H9 (cell line): ENCODE data around the gene TGFB1I1. TPM values are rescaled to one million over a fixed set of nuclear protein-coding genes. Genes with fewer than 3 reads are reported as not detected.
A peak's percentile ranks its signal among the peaks of the same experiment; 100 is the strongest.

Experiments
- DNase-seq: peaks from one replicate; pipeline ENCODE4 v3.0.0-alpha.2; 2017
- H2AFZ ChIP-seq: one replicate; pipeline ENCODE4 v1.6.1; 2013; ENCODE audit warnings: mild to moderate bottlenecking, low read length, control low read depth, moderate library complexity
- H2AK5ac ChIP-seq: 2 replicates; pipeline ENCODE4 v1.6.1; 2013; ENCODE audit warnings: low read length, control low read depth, mixed read lengths; ENCODE audit not compliant: insufficient read length
- H2BK120ac ChIP-seq: one replicate; pipeline ENCODE4 v1.6.1; 2013; ENCODE audit warnings: low read depth, mild to moderate bottlenecking, low read length, control low read depth, inconsistent platforms; ENCODE audit not compliant: poor library complexity, severe bottlenecking
- H2BK12ac ChIP-seq: 2 replicates; pipeline ENCODE4 v1.6.1; 2013; ENCODE audit warnings: low read length, control low read depth, mixed read lengths, low read depth; ENCODE audit not compliant: insufficient read length
- H2BK15ac ChIP-seq: 2 replicates; pipeline ENCODE4 v1.6.1; 2013; ENCODE audit warnings: low read depth, low read length, control low read depth
- H2BK20ac ChIP-seq: one replicate; pipeline ENCODE4 v1.6.1; 2013; ENCODE audit warnings: low read depth, mild to moderate bottlenecking, low read length, control low read depth, inconsistent platforms; ENCODE audit not compliant: poor library complexity, severe bottlenecking
- H2BK5ac ChIP-seq: 2 replicates; pipeline ENCODE4 v1.6.1; 2013; ENCODE audit warnings: low read length, control low read depth, mixed read lengths; ENCODE audit not compliant: insufficient read length
- H3K14ac ChIP-seq: 2 replicates; pipeline ENCODE4 v1.6.1; 2013; ENCODE audit warnings: low read length, control low read depth; ENCODE audit not compliant: insufficient read depth
- H3K18ac ChIP-seq: 2 replicates; pipeline ENCODE4 v1.6.1; 2013; ENCODE audit warnings: low read depth, mild to moderate bottlenecking, mixed read lengths, low read length, control low read depth; ENCODE audit not compliant: insufficient read length
- H3K23ac ChIP-seq: 2 replicates; pipeline ENCODE4 v1.6.1; 2013; ENCODE audit warnings: low read length, control low read depth, mixed read lengths, low read depth; ENCODE audit not compliant: insufficient read length
- H3K23me2 ChIP-seq: 2 replicates; pipeline ENCODE4 v1.6.1; 2013; ENCODE audit warnings: low read depth, mild to moderate bottlenecking, mixed read lengths, low read length, control low read depth; ENCODE audit not compliant: insufficient read length, poor library complexity, severe bottlenecking
- H3K27ac ChIP-seq: 2 replicates; pipeline ENCODE4 v1.5.1; 2013; ENCODE audit warnings: low read length, control low read depth, mixed read lengths, low read depth; ENCODE audit not compliant: insufficient read length
- H3K27me3 ChIP-seq: 2 replicates; pipeline ENCODE4 v1.6.1; 2013; ENCODE audit warnings: low read length, control low read depth, inconsistent platforms; ENCODE audit not compliant: insufficient read depth
- H3K4ac ChIP-seq: 2 replicates; pipeline ENCODE4 v1.6.1; 2013; ENCODE audit warnings: low read depth, mild to moderate bottlenecking, control low read depth, inconsistent platforms, low read length, moderate library complexity
- H3K4me1 ChIP-seq: 2 replicates; pipeline ENCODE4 v1.6.1; 2013; ENCODE audit warnings: low read length, control low read depth, inconsistent platforms; ENCODE audit not compliant: insufficient read depth
- H3K4me2 ChIP-seq: 2 replicates; pipeline ENCODE4 v1.6.1; 2013; ENCODE audit warnings: low read length, control low read depth, mixed read lengths; ENCODE audit not compliant: insufficient read length, insufficient read depth
- H3K56ac ChIP-seq: 2 replicates; pipeline ENCODE4 v1.6.1; 2013; ENCODE audit warnings: low read depth, mild to moderate bottlenecking, mixed read lengths, low read length, control low read depth; ENCODE audit not compliant: insufficient read length
- H3K79me1 ChIP-seq: 2 replicates; pipeline ENCODE4 v1.6.1; 2013; ENCODE audit warnings: low read depth, mild to moderate bottlenecking, moderate library complexity, low read length, control low read depth, inconsistent platforms; ENCODE audit not compliant: insufficient read depth, poor library complexity, severe bottlenecking
- H3K79me2 ChIP-seq: 2 replicates; pipeline ENCODE4 v1.6.1; 2013; ENCODE audit warnings: low read length, control low read depth, inconsistent platforms; ENCODE audit not compliant: insufficient read depth
- H3K9ac ChIP-seq: 2 replicates; pipeline ENCODE4 v1.6.1; 2013; ENCODE audit warnings: low read length, control low read depth, mixed read lengths; ENCODE audit not compliant: insufficient read length; ENCODE audit errors: extremely low read depth
- H3K9me3 ChIP-seq: one replicate; pipeline ENCODE4 v1.6.1; 2013; ENCODE audit warnings: low read depth, low read length, inconsistent platforms; ENCODE audit not compliant: control insufficient read depth
- H3T11ph ChIP-seq: one replicate; pipeline ENCODE4 v1.6.1; 2013; ENCODE audit warnings: mild to moderate bottlenecking, low read length, control low read depth, inconsistent platforms
- H4K20me1 ChIP-seq: one replicate; pipeline ENCODE4 v1.6.1; 2013; ENCODE audit not compliant: control insufficient read depth, insufficient read length, insufficient read depth
- H4K5ac ChIP-seq: 2 replicates; pipeline ENCODE4 v1.6.1; 2013; ENCODE audit warnings: low read depth, mild to moderate bottlenecking, mixed read lengths, low read length, control low read depth; ENCODE audit not compliant: insufficient read length
- H4K8ac ChIP-seq: replicated peaks from 2 replicates; pipeline ENCODE4 v1.6.1; 2013; ENCODE audit warnings: low read length, control low read depth, mixed read lengths, low read depth; ENCODE audit not compliant: insufficient read length
- H4K91ac ChIP-seq: 2 replicates; pipeline ENCODE4 v1.6.1; 2013; ENCODE audit warnings: low read depth, mild to moderate bottlenecking, moderate library complexity, mixed read lengths, low read length, control low read depth; ENCODE audit not compliant: insufficient read length
- H3K27ac Mint-ChIP-seq, 3 experiments: 2 replicates in 2 of 3; 3 replicates in 1 of 3; pipeline ENCODE4 v1.8.0; 2020 to 2021; ENCODE audit warnings: mixed read lengths in 3 of 3, mild to moderate bottlenecking in 1 of 3, moderate library complexity in 1 of 3
- H3K27me3 Mint-ChIP-seq: 2 replicates; pipeline ENCODE4 v1.8.0; 2021; ENCODE audit warnings: low read depth, mild to moderate bottlenecking, moderate library complexity, mixed read lengths
- H3K36me3 Mint-ChIP-seq, 3 experiments: 2 replicates in 2 of 3; 3 replicates in 1 of 3; pipeline ENCODE4 v1.8.0; 2020 to 2021; ENCODE audit warnings: low read depth in 3 of 3, mixed read lengths in 3 of 3; ENCODE audit not compliant: insufficient read depth in 1 of 3
- H3K4me1 Mint-ChIP-seq, 2 experiments: 2 replicates each; pipeline ENCODE4 v1.8.0; 2020; ENCODE audit warnings: mixed read lengths in 2 of 2
- H3K4me3 Mint-ChIP-seq, 2 experiments: 2 replicates in 1 of 2; 3 replicates in 1 of 2; pipeline ENCODE4 v1.8.0; 2020 to 2021; ENCODE audit warnings: mild to moderate bottlenecking in 2 of 2, mixed read lengths in 2 of 2, moderate library complexity in 1 of 2
- H3K9me3 Mint-ChIP-seq, 2 experiments: 2 replicates in 1 of 2; 3 replicates in 1 of 2; pipeline ENCODE4 v1.8.0; 2020; ENCODE audit warnings: mild to moderate bottlenecking in 2 of 2, mixed read lengths in 2 of 2, moderate library complexity in 1 of 2
- WGBS: extraction: QIAGEN DNeasy Blood & Tissue Kit; methylation state at CpG from one replicate; pipeline ENCODE4 v1.1.7; 2013; ENCODE audit warnings: missing lambda C conversion rate, low lambda C conversion rate, mixed read lengths; ENCODE audit not compliant: insufficient read length; ENCODE audit errors: extremely low coverage; 5-methylcytosine and 5-hydroxymethylcytosine counted together
- total RNA-seq: library from RNA; stranded (reverse); gene quantifications from 2 replicates; pipeline ENCODE4 v1.2.1, GENCODE V29; 2021
- TF ChIP-seq, protein P1 (sequence below): fragments of 200-600 bp; sonication (generic); conservative IDR thresholded peaks from 3 replicates; pipeline ENCODE4 v1.8.0; 2021; ENCODE audit warnings: antibody characterized with exemption, mild to moderate bottlenecking

TGFB1I1 gene
- total RNA-seq, 1 experiment from 2014 or later: 15.4 TPM

DNA sequence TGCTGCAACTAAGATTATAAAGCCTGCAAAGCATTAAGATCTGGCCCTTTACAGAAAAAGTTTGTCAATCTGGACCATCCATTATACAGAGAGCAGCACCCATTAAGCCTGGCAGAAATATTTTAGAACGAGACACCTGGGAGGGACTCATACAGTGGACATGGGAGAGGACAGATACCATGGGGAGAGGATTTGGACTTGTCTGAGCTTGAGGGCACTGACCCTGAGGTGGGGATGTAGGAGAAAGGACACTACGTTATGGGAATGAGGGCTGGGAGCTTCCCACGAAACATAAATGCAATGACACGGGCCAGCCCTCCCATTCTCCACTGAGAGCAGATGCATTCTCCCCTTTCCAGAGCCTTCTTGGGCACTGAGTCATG is 30.0 kb downstream of the TGFB1I1 start:
- Histone ChIP-seq H3K23me2 (no peaks in the 10 kb centered on the region), H3T11ph (no peak overlapping the region), H2BK5ac (no peak overlapping the region), H3K18ac (no peak overlapping the region), H4K8ac (no peak overlapping the region), H2BK20ac (no peak overlapping the region), H3K9ac (no peak overlapping the region), H2BK15ac (no peak overlapping the region), H3K4ac (no peak overlapping the region), H3K14ac (no peak overlapping the region), H3K4me2 (peak overlapping the region; percentile 3), H3K9me3 (no peaks in the 10 kb centered on the region), H3K56ac (no peak overlapping the region), H3K27me3 (no peaks in the 10 kb centered on the region), H2BK120ac (no peak overlapping the region), H4K91ac (no peak overlapping the region), H4K5ac (no peak overlapping the region), H3K79me1 (no peaks in the 10 kb centered on the region), H3K79me2 (no peaks in the 10 kb centered on the region), H3K23ac (no peak overlapping the region), H2AK5ac (no peak overlapping the region), H2AFZ (no peak overlapping the region), H3K27ac (no peak overlapping the region), H2BK12ac (no peak overlapping the region), H3K4me1 (peaks cover 6% of the 10 kb centered on the region; the same call in 1 of the 2 replicates), H4K20me1 (no peaks in the 10 kb centered on the region)
- Mint-ChIP-seq H3K4me3 (no peak overlapping the region), H3K36me3 (peaks cover 3 to 32% (median 24%) of the 10 kb centered on the region in 3 experiments; a peak in 6 of 7 replicates), H3K4me1 (peaks cover 18 to 20% of the 10 kb centered on the region in 2 experiments), H3K27ac (peak overlapping the region in 2 of 3 experiments; percentile 58 to 67; a peak in 4 of 7 replicates), H3K9me3 (no peaks in the 10 kb centered on the region), H3K27me3 (no peaks in the 10 kb centered on the region)
- no peak for DNase-seq
- TF ChIP-seq, protein P1, sequence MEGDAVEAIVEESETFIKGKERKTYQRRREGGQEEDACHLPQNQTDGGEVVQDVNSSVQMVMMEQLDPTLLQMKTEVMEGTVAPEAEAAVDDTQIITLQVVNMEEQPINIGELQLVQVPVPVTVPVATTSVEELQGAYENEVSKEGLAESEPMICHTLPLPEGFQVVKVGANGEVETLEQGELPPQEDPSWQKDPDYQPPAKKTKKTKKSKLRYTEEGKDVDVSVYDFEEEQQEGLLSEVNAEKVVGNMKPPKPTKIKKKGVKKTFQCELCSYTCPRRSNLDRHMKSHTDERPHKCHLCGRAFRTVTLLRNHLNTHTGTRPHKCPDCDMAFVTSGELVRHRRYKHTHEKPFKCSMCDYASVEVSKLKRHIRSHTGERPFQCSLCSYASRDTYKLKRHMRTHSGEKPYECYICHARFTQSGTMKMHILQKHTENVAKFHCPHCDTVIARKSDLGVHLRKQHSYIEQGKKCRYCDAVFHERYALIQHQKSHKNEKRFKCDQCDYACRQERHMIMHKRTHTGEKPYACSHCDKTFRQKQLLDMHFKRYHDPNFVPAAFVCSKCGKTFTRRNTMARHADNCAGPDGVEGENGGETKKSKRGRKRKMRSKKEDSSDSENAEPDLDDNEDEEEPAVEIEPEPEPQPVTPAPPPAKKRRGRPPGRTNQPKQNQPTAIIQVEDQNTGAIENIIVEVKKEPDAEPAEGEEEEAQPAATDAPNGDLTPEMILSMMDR: no peak
- no CpG with 5 or more reads among the region's 4 CpGs for WGBS
